GM18868 (cell line): ENCODE measurements around the gene ATRNL1.
A peak's percentile ranks its signal among the peaks of the same experiment; 100 is the strongest.
"Not testable (repeated sequence)": the region's sequence is repeated elsewhere in the genome, so short reads cannot be mapped to it uniquely, and the experiment has no call there.

Experiments
- ATAC-seq: cut with Tn5 transposase; IDR thresholded peaks from one replicate; pipeline ENCODE4 v1.9.1; 2021; ENCODE audit warnings: mild to moderate bottlenecking, moderate library complexity; ENCODE audit not compliant: unreplicated experiment

Gene ATRNL1

GRCh38 chr10:115092258-115092554, 959 bp upstream of the ATRNL1 start:
- ATAC-seq = peak; percentile 15

GRCh38 chr10:115092555-115093285, 445 bp upstream of the ATRNL1 start:
- ATAC-seq = peak; percentile 76

GRCh38 chr10:115093776-115094408, 727 bp downstream of the ATRNL1 start:
- ATAC-seq = peak; percentile 46

- ATAC-seq = no peak
Measured at GRCh38 chr10:115094416-115095140, 1.4 kb downstream of the ATRNL1 start.

- ATAC-seq = no peak
Measured at GRCh38 chr10:115095758-115096157, 2.6 kb downstream of the ATRNL1 start.

- no peak for ATAC-seq
Measured at GRCh38 chr10:115103700-115104099, 10.5 kb downstream of the ATRNL1 start.

GRCh38 chr10:115105411-115105810, 12.2 kb downstream of the ATRNL1 start:
- ATAC-seq = not testable (repeated sequence)

- no peak for ATAC-seq
Measured at GRCh38 chr10:115107830-115108229, 14.7 kb downstream of the ATRNL1 start.

GRCh38 chr10:115117301-115117700, 24.1 kb downstream of the ATRNL1 start:
- ATAC-seq = no peak

- peak; percentile 97 for ATAC-seq
Measured at GRCh38 chr10:115118346-115118745, 25.2 kb downstream of the ATRNL1 start.

- ATAC-seq = peak; percentile 78
Measured at GRCh38 chr10:115125505-115125904, 32.3 kb downstream of the ATRNL1 start.

- peak; percentile 52 for ATAC-seq
Measured at GRCh38 chr10:115129752-115130151, 36.6 kb downstream of the ATRNL1 start.

- no peak for ATAC-seq
Measured at GRCh38 chr10:115136616-115137015, 43.5 kb downstream of the ATRNL1 start.

GRCh38 chr10:115141254-115141653, 48.1 kb downstream of the ATRNL1 start:
- ATAC-seq = no peak

- no peak for ATAC-seq
Measured at GRCh38 chr10:115157357-115157756, 64.2 kb downstream of the ATRNL1 start.

GRCh38 chr10:115163129-115163528, 70.0 kb downstream of the ATRNL1 start:
- ATAC-seq = no peak

- no peak for ATAC-seq
Measured at GRCh38 chr10:115164220-115164619, 71.1 kb downstream of the ATRNL1 start.

- ATAC-seq = no peak
Measured at GRCh38 chr10:115167751-115168150, 74.6 kb downstream of the ATRNL1 start.

GRCh38 chr10:115171392-115171960, 78.3 kb downstream of the ATRNL1 start:
- ATAC-seq = no peak

- ATAC-seq = no peak
Measured at GRCh38 chr10:115173915-115174443, 80.8 kb downstream of the ATRNL1 start.

- ATAC-seq = not testable (repeated sequence)
Measured at GRCh38 chr10:115207276-115207675, 114.1 kb downstream of the ATRNL1 start.
